ENCODE data around the gene POLR2A. TPM values are rescaled to one million over a fixed set of nuclear protein-coding genes. Genes with fewer than 3 reads are reported as not detected.

Gene POLR2A
- total RNA-seq, 1 experiment from 2014 or later = 89.6 TPM

- Mint-ChIP-seq H3K36me3 (ENCODE audit: insufficient read depth, unreplicated experiment) (peaks cover 95% of the 10 kb centered on the region), H3K4me3 (ENCODE audit: unreplicated experiment) (no peak overlapping the region), H3K27me3 (ENCODE audit: insufficient read depth, unreplicated experiment) (no peaks in the 10 kb centered on the region), H3K9me3 (ENCODE audit: unreplicated experiment) (no peaks in the 10 kb centered on the region), H3K27ac (ENCODE audit: low read depth, unreplicated experiment) (no peak overlapping the region), H3K4me1 (ENCODE audit: insufficient read depth, unreplicated experiment) (no peaks in the 10 kb centered on the region)
- BruUV-seq (replicated peaks) = no TSS peak
- no peak for DNase-seq (ENCODE audit: unreplicated experiment)
- TF ChIP-seq CTCF (IDR thresholded peaks at IDR 0.05; ENCODE audit: unreplicated experiment) = no peak
- ChIA-PET POLR2A (no interaction called here), CTCF (interaction anchor here (1.7 kb wide), 1 partner anchor 59 kb away, joined by 7 read pairs; no protein-coding TSS in a partner anchor)
- intact Hi-C loops (cut with micrococcal nuclease) = no loop called here
Observed at GRCh38 chr17:7502171-7502847, 18.1 kb downstream of the POLR2A start.

- no TSS peak for BruUV-seq (replicated peaks)
- Mint-ChIP-seq H3K4me3 (ENCODE audit: unreplicated experiment) (no peak overlapping the region), H3K27ac (ENCODE audit: low read depth, unreplicated experiment) (no peak overlapping the region), H3K9me3 (ENCODE audit: unreplicated experiment) (no peaks in the 10 kb centered on the region), H3K4me1 (ENCODE audit: insufficient read depth, unreplicated experiment) (no peaks in the 10 kb centered on the region), H3K36me3 (ENCODE audit: insufficient read depth, unreplicated experiment) (peaks cover 95% of the 10 kb centered on the region), H3K27me3 (ENCODE audit: insufficient read depth, unreplicated experiment) (no peaks in the 10 kb centered on the region)
- DNase-seq (ENCODE audit: unreplicated experiment) = no peak
- ChIA-PET CTCF (interaction anchor here (1.7 kb wide), 1 partner anchor 58 kb away, joined by 7 read pairs; no protein-coding TSS in a partner anchor), POLR2A (no interaction called here)
- intact Hi-C loops (cut with micrococcal nuclease) = loop anchor here (1.0 kb wide), 1 partner anchor 68 kb away; the partner anchor contains the start of gene TMEM102
- peak; percentile 23 for TF ChIP-seq CTCF (IDR thresholded peaks at IDR 0.05; ENCODE audit: unreplicated experiment)
Observed at GRCh38 chr17:7502987-7503386, 18.8 kb downstream of the POLR2A start.

GRCh38 chr17:7503521-7503920 lies 19.4 kb downstream of the POLR2A start:
- H3K9me3 Mint-ChIP-seq (ENCODE audit: unreplicated experiment) = no peaks in the 10 kb centered on the region
- H3K4me1 Mint-ChIP-seq (ENCODE audit: insufficient read depth, unreplicated experiment) = no peaks in the 10 kb centered on the region
- H3K36me3 Mint-ChIP-seq (ENCODE audit: insufficient read depth, unreplicated experiment) = peaks cover 95% of the 10 kb centered on the region
- no peak overlapping the region for H3K27ac Mint-ChIP-seq (ENCODE audit: low read depth, unreplicated experiment)
- TF ChIP-seq CTCF (IDR thresholded peaks at IDR 0.05; ENCODE audit: unreplicated experiment) = no peak
- intact Hi-C loops (cut with micrococcal nuclease) = loop anchor here (1.0 kb wide), 1 partner anchor 68 kb away; the partner anchor contains the start of gene TMEM102
- H3K27me3 Mint-ChIP-seq (ENCODE audit: insufficient read depth, unreplicated experiment) = no peaks in the 10 kb centered on the region
- no peak for DNase-seq (ENCODE audit: unreplicated experiment)
- H3K4me3 Mint-ChIP-seq (ENCODE audit: unreplicated experiment) = no peak overlapping the region
- CTCF ChIA-PET = interaction anchor here (0.6 to 1.7 kb wide), 2 partner anchors 16 to 57 kb away, joined by 3 to 7 read pairs; no protein-coding TSS in a partner anchor
- BruUV-seq (replicated peaks) = no TSS peak
- POLR2A ChIA-PET = interaction anchor here (0.5 kb wide), 1 partner anchor 267 kb away, joined by 3 read pairs; no protein-coding TSS in a partner anchor

DNA sequence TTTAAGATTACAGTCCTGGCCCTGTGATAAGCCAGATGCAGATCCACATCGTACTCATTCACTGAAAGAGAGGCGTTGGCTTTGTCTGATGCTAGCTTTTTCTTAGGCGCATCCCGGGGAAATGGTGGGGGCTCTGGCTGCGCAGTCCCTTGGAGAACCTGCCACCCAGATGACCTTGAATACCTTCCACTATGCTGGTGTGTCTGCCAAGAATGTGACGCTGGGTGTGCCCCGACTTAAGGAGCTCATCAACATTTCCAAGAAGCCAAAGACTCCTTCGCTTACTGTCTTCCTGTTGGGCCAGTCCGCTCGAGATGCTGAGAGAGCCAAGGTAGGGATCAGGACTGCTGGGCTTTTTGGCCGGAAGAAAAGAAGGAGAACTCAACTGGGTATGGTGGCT lies 24.0 kb downstream of the POLR2A start:
- DNase-seq (ENCODE audit: unreplicated experiment) = no peak
- Mint-ChIP-seq H3K27ac (ENCODE audit: low read depth, unreplicated experiment) (no peak overlapping the region), H3K36me3 (ENCODE audit: insufficient read depth, unreplicated experiment) (peaks cover 98% of the 10 kb centered on the region), H3K9me3 (ENCODE audit: unreplicated experiment) (no peaks in the 10 kb centered on the region), H3K4me3 (ENCODE audit: unreplicated experiment) (no peak overlapping the region), H3K4me1 (ENCODE audit: insufficient read depth, unreplicated experiment) (no peaks in the 10 kb centered on the region), H3K27me3 (ENCODE audit: insufficient read depth, unreplicated experiment) (no peaks in the 10 kb centered on the region)
- TF ChIP-seq CTCF (IDR thresholded peaks at IDR 0.05; ENCODE audit: unreplicated experiment) = no peak
- no TSS peak for BruUV-seq (replicated peaks)
- intact Hi-C loops (cut with micrococcal nuclease) = no loop called here
- ChIA-PET CTCF (interaction anchor here (1.6 to 3.9 kb wide), 2 partner anchors 52 to 71 kb away, joined by 4 to 36 read pairs; partner anchors contain the start of gene SENP3), POLR2A (interaction anchor here (0.6 to 1.8 kb wide), 5 partner anchors 22 to 68 kb away, joined by 3 to 5 read pairs (median 4); partner anchors contain the start of gene POLR2A)

All from MCF 10A (cell line).